ENCODE measurements around the gene SMG5. TPM values are rescaled to one million over a fixed set of nuclear protein-coding genes. Genes with fewer than 3 reads are reported as not detected.
"Not testable (repeated sequence)": the region's sequence is repeated elsewhere in the genome, so short reads cannot be mapped to it uniquely, and the experiment has no call there.

The SMG5 gene
- polyA plus RNA-seq (2011; rRNA removed) (22.8 and 32.6 TPM in 2 replicates), polyA minus RNA-seq (2011; rRNA and poly(A)+ RNA removed) (17.8 and 19.3 TPM in 2 replicates)

DNA sequence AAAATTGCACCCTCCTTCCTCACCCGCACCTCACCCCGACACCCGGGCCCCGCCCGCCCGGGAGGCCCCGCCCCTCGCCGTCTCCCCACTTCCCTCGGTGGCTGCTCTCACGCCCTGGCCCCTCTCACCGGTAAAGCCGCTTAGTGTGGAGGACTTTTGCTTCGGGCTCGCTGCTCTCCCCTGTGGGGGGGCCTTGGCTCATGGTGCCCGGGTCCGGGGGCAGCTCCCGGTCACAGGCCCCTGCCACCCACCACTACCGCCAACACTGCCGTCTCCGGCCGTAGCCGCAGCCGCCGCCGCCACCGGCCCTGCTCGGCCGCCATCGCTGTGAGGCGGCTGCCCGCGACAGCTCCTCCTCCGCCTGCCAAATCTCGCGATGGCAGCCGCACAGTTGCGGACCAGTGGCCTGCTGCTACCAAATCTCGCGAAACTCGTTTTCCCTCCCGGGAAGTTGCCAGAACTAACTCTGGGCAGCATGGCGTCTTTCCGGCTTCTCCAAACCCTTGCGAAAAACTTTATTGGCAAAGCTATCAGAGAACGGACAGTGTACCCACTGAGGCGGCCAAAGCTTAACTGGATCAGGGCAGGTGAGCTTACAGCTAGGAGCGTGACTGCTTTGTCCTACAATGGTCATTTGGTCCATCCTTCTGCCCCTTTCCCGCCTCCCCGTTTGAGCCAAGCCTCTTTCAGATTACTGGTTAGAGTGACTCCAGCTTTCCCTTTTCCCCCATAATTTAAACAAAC lies at the start of gene SMG5:
Gene SMG5 (minus strand): TSS at position 347 of the 744 bp plus-strand sequence. CDS start 145 bp downstream, at position 202.
- H3K27me3 ChIP-seq (ENCODE audit: control insufficient read depth, insufficient read depth, low read length), result no peaks in the 10 kb centered on the region
- peak within 1 kb of the TSS; percentile 90 for H3K4me3 ChIP-seq (ENCODE audit: low read depth, low read length)
- ChIA-PET POLR2A (interaction anchor here (0.6 to 1.2 kb wide), 3 partner anchors 20 to 70 kb away, joined by 3 to 5 read pairs (median 5); partner anchors contain the start of gene PMF1), CTCF (interaction anchor here (0.6 to 1.6 kb wide), 8 partner anchors 9 to 183 kb away, joined by 3 to 7 read pairs (median 3); partner anchors contain the start of gene GLMP)
- peak; percentile 87 for DNase-seq (ENCODE audit: low read depth)
- peaks cover 2% of the 10 kb centered on the region for H3K36me3 ChIP-seq (ENCODE audit: control insufficient read depth, insufficient read depth, low read length)
- TF ChIP-seq, protein P1, sequence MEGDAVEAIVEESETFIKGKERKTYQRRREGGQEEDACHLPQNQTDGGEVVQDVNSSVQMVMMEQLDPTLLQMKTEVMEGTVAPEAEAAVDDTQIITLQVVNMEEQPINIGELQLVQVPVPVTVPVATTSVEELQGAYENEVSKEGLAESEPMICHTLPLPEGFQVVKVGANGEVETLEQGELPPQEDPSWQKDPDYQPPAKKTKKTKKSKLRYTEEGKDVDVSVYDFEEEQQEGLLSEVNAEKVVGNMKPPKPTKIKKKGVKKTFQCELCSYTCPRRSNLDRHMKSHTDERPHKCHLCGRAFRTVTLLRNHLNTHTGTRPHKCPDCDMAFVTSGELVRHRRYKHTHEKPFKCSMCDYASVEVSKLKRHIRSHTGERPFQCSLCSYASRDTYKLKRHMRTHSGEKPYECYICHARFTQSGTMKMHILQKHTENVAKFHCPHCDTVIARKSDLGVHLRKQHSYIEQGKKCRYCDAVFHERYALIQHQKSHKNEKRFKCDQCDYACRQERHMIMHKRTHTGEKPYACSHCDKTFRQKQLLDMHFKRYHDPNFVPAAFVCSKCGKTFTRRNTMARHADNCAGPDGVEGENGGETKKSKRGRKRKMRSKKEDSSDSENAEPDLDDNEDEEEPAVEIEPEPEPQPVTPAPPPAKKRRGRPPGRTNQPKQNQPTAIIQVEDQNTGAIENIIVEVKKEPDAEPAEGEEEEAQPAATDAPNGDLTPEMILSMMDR (IDR thresholded peaks at IDR 0.05; ENCODE audit: insufficient read depth, low read depth, low read length), result no peak

DNA sequence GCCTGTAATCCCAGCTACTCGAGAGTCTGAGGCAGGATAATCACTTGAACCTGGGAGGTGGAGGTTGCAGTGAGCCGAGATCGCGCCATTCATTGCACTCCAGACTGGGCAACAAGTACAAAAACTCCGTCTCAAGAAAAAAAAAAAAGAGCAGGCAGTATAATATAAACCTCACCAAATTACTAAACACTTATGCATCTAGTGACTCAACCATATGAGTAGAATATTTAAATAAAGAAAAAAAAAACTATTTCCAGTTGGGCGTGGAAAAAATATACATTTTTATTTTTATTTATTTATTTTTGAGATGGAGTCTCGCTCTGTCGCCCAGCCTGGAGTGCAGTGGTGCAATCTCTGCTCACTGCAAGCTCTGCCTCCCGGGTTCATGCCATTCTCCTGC lies 40.6 kb upstream of the SMG5 start:
- CTCF ChIA-PET, result interaction anchor here (0.9 to 1.2 kb wide), 3 partner anchors 10 to 232 kb away, joined by 3 to 4 read pairs (median 3); partner anchors contain the start of genes CCT3 and TSACC

GRCh38 chr1:156320560-156320959 lies 37.9 kb upstream of the SMG5 start:
- ChIA-PET POLR2A (no interaction called here), CTCF (interaction anchor here (0.6 to 2.7 kb wide), 7 partner anchors 9 to 155 kb away, joined by 3 to 25 read pairs (median 4); no protein-coding TSS in a partner anchor)
- no peak overlapping the region for H3K4me3 ChIP-seq (ENCODE audit: low read depth, low read length)
- H3K36me3 ChIP-seq (ENCODE audit: control insufficient read depth, insufficient read depth, low read length), result peaks cover 33% of the 10 kb centered on the region
- DNase-seq (ENCODE audit: low read depth), result no peak
- no peaks in the 10 kb centered on the region for H3K27me3 ChIP-seq (ENCODE audit: control insufficient read depth, insufficient read depth, low read length)
- TF ChIP-seq, protein P1 (IDR thresholded peaks at IDR 0.05; ENCODE audit: insufficient read depth, low read depth, low read length), result no peak

More for the DNA sequence above, 40.6 kb upstream of the SMG5 start:
- H3K27me3 ChIP-seq (ENCODE audit: control insufficient read depth, insufficient read depth, low read length); DNase-seq (ENCODE audit: low read depth); POLR2A ChIA-PET; H3K4me3 ChIP-seq (ENCODE audit: low read depth, low read length): not testable (repeated sequence)
- H3K36me3 ChIP-seq (ENCODE audit: control insufficient read depth, insufficient read depth, low read length), result peaks cover 22% of the 10 kb centered on the region

GRCh38 chr1:156319664-156320063 lies 37.0 kb upstream of the SMG5 start:
- no peaks in the 10 kb centered on the region for H3K27me3 ChIP-seq (ENCODE audit: control insufficient read depth, insufficient read depth, low read length)
- H3K4me3 ChIP-seq (ENCODE audit: low read depth, low read length), result no peak overlapping the region
- CTCF ChIA-PET, result interaction anchor here (0.5 to 2.7 kb wide), 26 partner anchors 9 to 911 kb away, joined by 3 to 25 read pairs (median 3); partner anchors contain the start of genes PAQR6 and SMG5
- TF ChIP-seq, protein P1 (IDR thresholded peaks at IDR 0.05; ENCODE audit: insufficient read depth, low read depth, low read length), result peak; percentile 53
- DNase-seq (ENCODE audit: low read depth), result no peak
- POLR2A ChIA-PET, result interaction anchor here (0.7 to 0.9 kb wide), 2 partner anchors 86 to 502 kb away, joined by 5 to 7 read pairs; no protein-coding TSS in a partner anchor
- H3K36me3 ChIP-seq (ENCODE audit: control insufficient read depth, insufficient read depth, low read length), result peaks cover 31% of the 10 kb centered on the region

- DNase-seq (ENCODE audit: low read depth), result no peak
- Histone ChIP-seq H3K4me3 (ENCODE audit: low read depth, low read length) (no peak overlapping the region), H3K27me3 (ENCODE audit: control insufficient read depth, insufficient read depth, low read length) (no peaks in the 10 kb centered on the region), H3K36me3 (ENCODE audit: control insufficient read depth, insufficient read depth, low read length) (peaks cover 28% of the 10 kb centered on the region)
- ChIA-PET POLR2A (no interaction called here), CTCF (interaction anchor here (0.8 to 2.2 kb wide), 4 partner anchors 9 to 226 kb away, joined by 3 to 7 read pairs (median 3); no protein-coding TSS in a partner anchor)
- TF ChIP-seq, protein P1 (IDR thresholded peaks at IDR 0.05; ENCODE audit: insufficient read depth, low read depth, low read length), result no peak
Observed at GRCh38 chr1:156316909-156317308, 34.3 kb upstream of the SMG5 start.
